A549 treated with GW870086 at 1 μM for 4 hours (cell line): ENCODE data around the gene NECTIN4. TPM values are rescaled to one million over a fixed set of nuclear protein-coding genes. Genes with fewer than 3 reads are reported as not detected.

ENCODE experiments used
- total RNA-seq: library from RNA; stranded (reverse); fragments of 200-300 nt; extraction: Qiagen RNA extraction; gene quantifications from 5 replicates; pipeline ENCODE4 v1.2.3, GENCODE V29; 2022; ENCODE audit warnings: low read depth

Gene NECTIN4
- 2.0 to 3.1 TPM (median 2.1 TPM) in 5 replicates for total RNA-seq

GRCh38 chr1:161089251-161089924 is at the start of gene NECTIN4:
Gene NECTIN4 (minus strand): TSS chr1:161089558. CDS start chr1:161089296, 262 bp downstream.

GRCh38 chr1:161132410-161133219 is 43.3 kb upstream of the NECTIN4 start, which contains the start of gene DEDD:
Gene DEDD (minus strand): TSS chr1:161132667. CDS start chr1:161124462, 8,205 bp downstream.

DNA sequence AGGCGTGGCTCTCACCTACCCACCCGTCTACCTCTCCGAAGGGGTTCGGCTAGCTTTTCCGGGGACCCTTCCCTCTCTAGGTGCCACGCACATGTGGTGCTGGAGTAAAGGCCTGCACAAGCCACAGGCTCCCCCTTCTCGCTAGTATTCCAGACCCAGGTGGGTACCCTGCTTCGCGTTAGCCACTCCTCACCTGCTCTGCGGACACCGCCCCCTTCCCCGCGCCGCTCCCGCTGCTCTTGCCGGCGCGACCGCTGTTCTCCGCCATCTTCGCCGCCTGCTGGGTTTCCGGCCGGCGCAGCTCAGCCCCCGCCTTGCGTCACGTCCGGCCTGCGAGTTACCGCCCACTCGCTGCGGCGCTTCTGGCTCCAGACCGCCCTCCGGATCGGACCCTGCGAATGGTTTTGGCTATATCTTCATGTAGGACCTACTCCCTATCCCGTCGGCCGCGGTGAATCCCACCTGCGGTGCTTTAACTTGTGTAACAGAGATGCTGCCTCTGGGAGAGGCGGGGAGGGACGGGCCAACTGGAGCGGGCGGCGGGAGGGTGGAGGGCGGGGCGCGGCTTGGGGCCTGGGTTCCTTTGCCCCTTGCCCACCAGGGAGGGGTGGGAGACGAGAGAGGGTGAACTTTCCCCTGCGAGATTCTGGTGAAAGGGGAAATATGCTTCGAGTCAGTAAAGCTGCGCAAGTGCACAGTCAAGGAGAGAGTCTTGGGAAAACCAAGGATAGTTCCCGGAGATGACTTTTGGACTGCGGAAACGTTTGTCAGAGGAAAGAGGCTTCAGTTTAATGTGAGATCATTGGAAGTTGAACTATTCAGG is 28.6 kb upstream of the NECTIN4 start, which contains the start of the genes NIT1 and PFDN2:
NIT1 (plus strand) TSS at position 347 of the 823 bp plus-strand sequence; CDS start at position 419, 72 bp downstream.
PFDN2 (minus strand) TSS at position 279 of the 823 bp plus-strand sequence; CDS start at position 268, 11 bp downstream.

GRCh38 chr1:161098210-161099068 is 9.1 kb upstream of the NECTIN4 start, which contains the start of gene KLHDC9:
Gene KLHDC9 (plus strand): TSS chr1:161098361. CDS start chr1:161098536, 175 bp downstream.

GRCh38 chr1:161069731-161070270 is 19.6 kb downstream of the NECTIN4 start, which contains the start of gene ARHGAP30:
Gene ARHGAP30 (minus strand): TSS chr1:161069891. CDS start chr1:161069624, 267 bp downstream.

DNA sequence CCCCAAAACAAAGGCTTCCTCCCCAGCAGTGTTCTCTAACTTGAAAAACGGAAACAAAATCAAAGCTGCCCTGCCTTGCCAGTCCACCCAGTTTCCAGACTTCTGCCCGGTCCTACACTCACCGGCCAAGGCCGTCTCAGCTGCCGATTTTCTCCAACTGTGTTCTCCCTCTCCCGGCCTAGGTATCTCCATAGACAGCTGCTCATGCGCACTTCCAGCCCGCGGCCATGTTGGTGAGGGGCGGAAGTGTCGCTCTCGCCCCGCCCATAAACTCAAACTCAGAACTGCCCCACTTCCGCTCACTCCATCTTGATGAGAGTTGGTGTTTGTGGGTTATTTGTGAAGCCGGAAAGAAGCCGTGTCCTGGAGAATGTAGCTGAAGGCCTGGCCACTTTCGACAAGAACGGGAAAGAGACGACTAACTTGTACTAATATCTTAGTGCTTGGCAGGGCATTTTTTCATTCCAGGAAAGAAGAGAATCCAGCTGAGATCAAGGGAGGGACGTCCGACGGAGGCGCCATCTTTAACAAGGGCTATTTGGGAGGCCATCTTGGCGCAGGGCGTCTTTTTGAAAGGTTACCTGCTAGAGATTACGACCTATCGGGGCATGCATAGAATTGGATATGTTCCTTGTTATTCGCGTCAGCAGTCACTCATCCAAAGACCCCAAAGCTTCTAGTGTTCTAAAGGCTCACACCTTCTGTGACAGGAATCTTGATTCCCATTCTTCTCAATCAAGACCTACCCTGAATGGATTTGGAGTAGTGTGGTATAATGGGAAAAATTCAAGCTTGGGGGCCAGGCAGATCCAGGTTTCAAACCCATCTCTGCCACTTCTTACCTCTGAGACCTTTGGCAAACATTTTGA is 43.4 kb downstream of the NECTIN4 start, which contains the start of gene USF1:
USF1 (minus strand) TSS at position 242 of the 869 bp plus-strand sequence. CDS start 2,702 bp downstream, outside the sequence.

DNA sequence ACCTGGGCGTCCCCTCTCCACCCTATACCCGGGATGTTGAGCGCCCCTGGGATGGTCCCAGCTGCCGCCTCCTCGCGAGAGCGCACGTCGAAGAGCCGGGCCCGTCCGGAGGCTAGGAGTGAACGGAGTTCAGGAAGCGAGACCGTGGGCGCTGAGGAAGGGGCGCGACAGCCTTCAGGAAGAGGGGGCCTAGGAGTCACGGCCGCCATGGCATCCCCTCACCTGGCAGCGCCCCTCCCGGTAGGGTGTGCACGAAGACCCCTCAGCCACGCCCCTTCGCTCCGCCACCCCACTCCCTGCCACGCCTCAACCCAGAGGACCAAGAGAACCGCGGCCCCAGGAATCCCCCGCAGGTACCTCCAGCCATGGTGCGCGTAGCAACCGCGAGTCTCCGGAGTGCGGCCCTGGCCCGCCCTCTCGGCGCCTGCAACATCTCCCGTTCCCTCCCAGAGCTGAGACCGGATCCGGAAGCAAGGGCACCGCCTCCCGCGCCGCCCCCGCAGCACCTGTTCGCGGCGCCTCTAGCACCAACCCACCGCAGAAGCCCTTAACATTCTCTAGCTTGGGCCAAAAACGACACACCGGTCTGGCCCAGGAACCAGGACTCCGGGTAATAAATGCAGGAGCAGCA is 50.7 kb downstream of the NECTIN4 start, which contains the start of gene TSTD1:
TSTD1 (minus strand) TSS at position 442 of the 631 bp plus-strand sequence; CDS start at position 367, 75 bp downstream.

Other genes with a start within 250 kb of the NECTIN4 start
- not detected in 5 replicates for gene CD244, start 226.7 kb downstream of the NECTIN4 start, total RNA-seq
- not detected in 5 replicates for gene ITLN1, start 204.4 kb downstream of the NECTIN4 start, total RNA-seq
- 0.30 to 0.93 TPM (median 0.57 TPM) in 5 replicates for gene ITLN2, start 134.7 kb downstream of the NECTIN4 start, total RNA-seq
- 46.4 to 85.2 TPM (median 65.9 TPM) in 5 replicates for gene F11R, start 68.4 kb downstream of the NECTIN4 start, total RNA-seq
- 0.22 to 0.33 TPM (median 0.30 TPM) in 4 of 5 replicates, not detected in the other for gene TSTD1, start 50.6 kb downstream of the NECTIN4 start, total RNA-seq
- gene USF1, start 43.6 kb downstream of the NECTIN4 start, total RNA-seq, result 49.1 to 56.7 TPM (median 53.8 TPM) in 5 replicates
- 0.07 to 0.14 TPM (median 0.10 TPM) in 4 of 5 replicates, not detected in the other for gene ARHGAP30, start 19.7 kb downstream of the NECTIN4 start, total RNA-seq
- gene KLHDC9, start 8.8 kb upstream of the NECTIN4 start, total RNA-seq, result 1.4 to 2.0 TPM (median 1.6 TPM) in 5 replicates
- gene PFDN2, start 28.5 kb upstream of the NECTIN4 start, total RNA-seq, result 103 to 127 TPM (median 108 TPM) in 5 replicates
- gene NIT1, start 28.5 kb upstream of the NECTIN4 start, total RNA-seq, result 28.4 to 32.9 TPM (median 30.2 TPM) in 5 replicates
- 26.5 to 32.2 TPM (median 30.1 TPM) in 5 replicates for gene DEDD, start 43.1 kb upstream of the NECTIN4 start, total RNA-seq
- gene UFC1, start 64.4 kb upstream of the NECTIN4 start, total RNA-seq, result 83.0 to 144 TPM (median 90.5 TPM) in 5 replicates
- 16.0 to 23.4 TPM (median 21.1 TPM) in 5 replicates for gene USP21, start 69.9 kb upstream of the NECTIN4 start, total RNA-seq
- gene PPOX, start 76.9 kb upstream of the NECTIN4 start, total RNA-seq, result 13.8 to 17.2 TPM (median 14.6 TPM) in 5 replicates
- 22.6 to 27.7 TPM (median 26.3 TPM) in 5 replicates for gene B4GALT3, start 87.9 kb upstream of the NECTIN4 start, total RNA-seq
- gene ADAMTS4, start 109.5 kb upstream of the NECTIN4 start, total RNA-seq, result 0.03 TPM in 1 of 5 replicates, not detected in the others
- 75.9 to 106 TPM (median 84.1 TPM) in 5 replicates for gene NDUFS2, start 112.8 kb upstream of the NECTIN4 start, total RNA-seq
- 0.46 to 0.74 TPM in 2 of 5 replicates, not detected in the others for gene FCER1G, start 125.7 kb upstream of the NECTIN4 start, total RNA-seq
- 3.2 TPM in 1 of 5 replicates, not detected in the others for gene APOA2, start 134.1 kb upstream of the NECTIN4 start, total RNA-seq
- gene TOMM40L, start 136.5 kb upstream of the NECTIN4 start, total RNA-seq, result 9.3 to 12.6 TPM (median 11.7 TPM) in 5 replicates
- gene NR1I3, start 148.6 kb upstream of the NECTIN4 start, total RNA-seq, result 0.26 TPM in 1 of 5 replicates, not detected in the others
- 0.10 to 0.11 TPM in 2 of 5 replicates, not detected in the others for gene PCP4L1, start 169.2 kb upstream of the NECTIN4 start, total RNA-seq
- 0.18 to 0.31 TPM (median 0.27 TPM) in 5 replicates for gene MPZ, start 220.4 kb upstream of the NECTIN4 start, total RNA-seq
- gene SDHC, start 224.8 kb upstream of the NECTIN4 start, total RNA-seq, result 237 to 255 TPM (median 248 TPM) in 5 replicates